SK-N-SH treated with all-trans-retinoic acid at 6 μM for 48 hours (cell line): ENCODE measurements around the gene RIPOR2.

Experiments used
- BACH2 ChIP-seq: fragments of 250-450 bp; sonication (Bioruptor Pico); IDR thresholded peaks from 2 replicates; pipeline ENCODE4 v1.9.0; 2021; ENCODE audit warnings: mild to moderate bottlenecking, borderline replicate concordance
- PPARA ChIP-seq: fragments of 250-450 bp; sonication (Bioruptor Pico); IDR thresholded peaks from 2 replicates; pipeline ENCODE4 v1.5.0; 2020; ENCODE audit warnings: mild to moderate bottlenecking, borderline replicate concordance
- RARB ChIP-seq: fragments of 250-450 bp; sonication (Bioruptor Pico); IDR thresholded peaks from 2 replicates; pipeline ENCODE4 v1.8.0; 2021; ENCODE audit warnings: mild to moderate bottlenecking, moderate library complexity
- TCF4 ChIP-seq: fragments of 250-450 bp; sonication (Bioruptor Pico); IDR thresholded peaks from 2 replicates; pipeline ENCODE4 v1.8.0; 2021; ENCODE audit warnings: mild to moderate bottlenecking, moderate library complexity, borderline replicate concordance
- TSHZ2 ChIP-seq: fragments of 250-450 bp; sonication (Bioruptor Pico); IDR thresholded peaks from 2 replicates; pipeline ENCODE4 v1.5.0; 2020; ENCODE audit warnings: mild to moderate bottlenecking, moderate library complexity
- TF ChIP-seq, protein P1 (sequence below): fragments of 250-450 bp; sonication (Bioruptor Pico); IDR thresholded peaks from 2 replicates; pipeline ENCODE4 v1.8.0; 2021; ENCODE audit warnings: low read depth, mild to moderate bottlenecking, moderate library complexity, borderline replicate concordance
- TF ChIP-seq, protein P2 (sequence below): fragments of 250-450 bp; sonication (Bioruptor Pico); IDR thresholded peaks from 2 replicates; pipeline ENCODE4 v1.5.1; 2021; ENCODE audit warnings: mild to moderate bottlenecking, moderate library complexity

GRCh38 chr6:24778878-24779277 lies 156.9 kb downstream of the RIPOR2 start:
- TF ChIP-seq BACH2 (CRISPR knock-in tag) (no peak), TCF4 (CRISPR knock-in tag) (no peak), PPARA (CRISPR knock-in tag) (no peak), TSHZ2 (no peak), RARB (no peak)
- TF ChIP-seq, protein P1, sequence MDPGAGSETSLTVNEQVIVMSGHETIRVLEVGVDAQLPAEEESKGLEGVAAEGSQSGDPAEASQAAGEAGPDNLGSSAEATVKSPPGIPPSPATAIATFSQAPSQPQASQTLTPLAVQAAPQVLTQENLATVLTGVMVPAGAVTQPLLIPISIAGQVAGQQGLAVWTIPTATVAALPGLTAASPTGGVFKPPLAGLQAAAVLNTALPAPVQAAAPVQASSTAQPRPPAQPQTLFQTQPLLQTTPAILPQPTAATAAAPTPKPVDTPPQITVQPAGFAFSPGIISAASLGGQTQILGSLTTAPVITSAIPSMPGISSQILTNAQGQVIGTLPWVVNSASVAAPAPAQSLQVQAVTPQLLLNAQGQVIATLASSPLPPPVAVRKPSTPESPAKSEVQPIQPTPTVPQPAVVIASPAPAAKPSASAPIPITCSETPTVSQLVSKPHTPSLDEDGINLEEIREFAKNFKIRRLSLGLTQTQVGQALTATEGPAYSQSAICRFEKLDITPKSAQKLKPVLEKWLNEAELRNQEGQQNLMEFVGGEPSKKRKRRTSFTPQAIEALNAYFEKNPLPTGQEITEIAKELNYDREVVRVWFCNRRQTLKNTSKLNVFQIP (CRISPR knock-in tag), result no peak
- TF ChIP-seq, protein P2, sequence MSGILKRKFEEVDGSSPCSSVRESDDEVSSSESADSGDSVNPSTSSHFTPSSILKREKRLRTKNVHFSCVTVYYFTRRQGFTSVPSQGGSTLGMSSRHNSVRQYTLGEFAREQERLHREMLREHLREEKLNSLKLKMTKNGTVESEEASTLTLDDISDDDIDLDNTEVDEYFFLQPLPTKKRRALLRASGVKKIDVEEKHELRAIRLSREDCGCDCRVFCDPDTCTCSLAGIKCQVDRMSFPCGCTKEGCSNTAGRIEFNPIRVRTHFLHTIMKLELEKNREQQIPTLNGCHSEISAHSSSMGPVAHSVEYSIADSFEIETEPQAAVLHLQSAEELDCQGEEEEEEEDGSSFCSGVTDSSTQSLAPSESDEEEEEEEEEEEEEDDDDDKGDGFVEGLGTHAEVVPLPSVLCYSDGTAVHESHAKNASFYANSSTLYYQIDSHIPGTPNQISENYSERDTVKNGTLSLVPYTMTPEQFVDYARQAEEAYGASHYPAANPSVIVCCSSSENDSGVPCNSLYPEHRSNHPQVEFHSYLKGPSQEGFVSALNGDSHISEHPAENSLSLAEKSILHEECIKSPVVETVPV, result no peak
